Subcutaneous abdominal adipose tissue (tissue), 5 donors: ENCODE data around the gene ZIM2.

Experiments
- H3K27ac ChIP-seq: one replicate; pipeline ENCODE4 v1.7.0; 2013; ENCODE audit warnings: low read depth, mild to moderate bottlenecking, inconsistent platforms, low read length, moderate library complexity
- H3K27me3 ChIP-seq, 5 donors: one replicate each; pipeline ENCODE4 v1.7.0; 2013; ENCODE audit warnings: low read length in 5 of 5, inconsistent platforms in 1 of 5; ENCODE audit not compliant: control insufficient read depth in 5 of 5, insufficient read depth in 4 of 5
- H3K36me3 ChIP-seq, 5 donors: one replicate each; pipeline ENCODE4 v1.7.0; 2013; ENCODE audit warnings: low read length in 5 of 5; ENCODE audit not compliant: control insufficient read depth in 5 of 5, insufficient read depth in 5 of 5
- H3K4me1 ChIP-seq, 5 donors: one replicate each; pipeline ENCODE4 v1.7.0; 2013; ENCODE audit warnings: low read length in 5 of 5, mild to moderate bottlenecking in 3 of 5, moderate library complexity in 1 of 5; ENCODE audit not compliant: control insufficient read depth in 5 of 5, insufficient read depth in 5 of 5
- H3K4me3 ChIP-seq, 5 donors: one replicate each; pipeline ENCODE4 v1.7.0; 2013; ENCODE audit warnings: low read length in 5 of 5, low read depth in 1 of 5
- H3K9ac ChIP-seq, 5 donors: one replicate each; pipeline ENCODE4 v1.7.0; 2013; ENCODE audit warnings: low read length in 5 of 5, mild to moderate bottlenecking in 4 of 5, moderate library complexity in 3 of 5
- H3K9me3 ChIP-seq, 5 donors: one replicate each; pipeline ENCODE4 v1.7.0; 2013; ENCODE audit warnings: low read length in 5 of 5; ENCODE audit not compliant: control insufficient read depth in 5 of 5
- donor health status: healthy.
- donor health status: healthy.
- donor health status: healthy.
- donor health status: healthy.
- donor health status: healthy.

ZIM2 gene

DNA sequence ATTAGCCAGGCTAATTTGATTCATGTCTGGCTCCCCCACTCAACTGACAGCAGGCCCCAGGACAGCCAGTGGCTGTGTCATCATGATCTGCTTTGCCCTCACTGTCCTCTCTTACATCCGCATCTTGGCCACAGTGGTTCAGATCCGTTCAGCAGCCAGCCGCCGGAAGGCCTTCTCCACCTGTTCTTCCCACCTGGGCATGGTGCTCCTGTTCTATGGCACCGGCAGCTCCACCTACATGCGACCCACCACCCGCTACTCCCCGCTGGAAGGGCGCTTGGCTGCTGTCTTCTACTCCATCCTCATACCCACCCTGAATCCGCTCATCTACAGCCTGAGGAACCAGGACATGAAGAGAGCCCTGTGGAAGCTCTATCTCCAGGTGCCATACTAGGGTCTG lies 79.7 kb downstream of the ZIM2 start:
- Histone ChIP-seq H3K27me3 (no peaks in the 10 kb centered on the region), H3K4me3 (no peak overlapping the region), H3K27ac (no peak overlapping the region), H3K9me3 (peaks cover 0 to 21% (median 12%) of the 10 kb centered on the region in 5 donors), H3K9ac (no peak overlapping the region), H3K36me3 (no peaks in the 10 kb centered on the region), H3K4me1 (peaks cover 0 to 11% (median 11%) of the 10 kb centered on the region in 5 donors)

GRCh38 chr19:56759531-56759930 lies 81.0 kb downstream of the ZIM2 start:
- H3K27ac ChIP-seq = no peak overlapping the region

DNA sequence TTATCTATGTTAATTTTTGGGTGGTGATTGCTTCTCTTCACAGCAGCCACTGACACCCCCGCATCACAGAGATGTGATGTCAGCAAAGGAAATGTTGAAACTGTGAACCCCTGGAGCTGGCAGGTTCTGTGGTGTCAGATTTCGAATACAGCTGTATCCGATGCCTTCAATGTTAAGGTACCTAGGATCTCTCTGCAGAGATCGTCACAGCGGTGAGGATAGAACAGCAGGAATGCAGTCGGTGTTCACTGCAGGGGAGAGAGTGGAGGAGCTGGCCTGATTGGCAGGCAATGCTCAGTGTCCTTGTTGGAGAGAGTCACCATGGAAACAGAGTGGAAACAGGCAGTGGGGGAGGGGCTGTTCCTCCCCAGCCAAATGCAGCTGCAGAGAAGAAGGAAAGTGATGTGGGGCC lies 89.4 kb downstream of the ZIM2 start:
- Histone ChIP-seq H3K36me3 (no peaks in the 10 kb centered on the region), H3K9me3 (no peaks in the 10 kb centered on the region), H3K4me1 (peaks cover 0 to 4% (median 0%) of the 10 kb centered on the region in 5 donors), H3K27me3 (no peaks in the 10 kb centered on the region), H3K4me3 (no peak overlapping the region), H3K27ac (no peak overlapping the region), H3K9ac (no peak overlapping the region)

More at GRCh38 chr19:56759531-56759930, 81.0 kb downstream of the ZIM2 start:
- H3K4me1 ChIP-seq = no peaks in the 10 kb centered on the region
- H3K4me3 ChIP-seq = no peak overlapping the region
- no peak overlapping the region for H3K9ac ChIP-seq
- no peaks in the 10 kb centered on the region for H3K27me3 ChIP-seq
- peaks cover 0 to 14% (median 7%) of the 10 kb centered on the region in 5 donors for H3K9me3 ChIP-seq
- H3K36me3 ChIP-seq = no peaks in the 10 kb centered on the region

DNA sequence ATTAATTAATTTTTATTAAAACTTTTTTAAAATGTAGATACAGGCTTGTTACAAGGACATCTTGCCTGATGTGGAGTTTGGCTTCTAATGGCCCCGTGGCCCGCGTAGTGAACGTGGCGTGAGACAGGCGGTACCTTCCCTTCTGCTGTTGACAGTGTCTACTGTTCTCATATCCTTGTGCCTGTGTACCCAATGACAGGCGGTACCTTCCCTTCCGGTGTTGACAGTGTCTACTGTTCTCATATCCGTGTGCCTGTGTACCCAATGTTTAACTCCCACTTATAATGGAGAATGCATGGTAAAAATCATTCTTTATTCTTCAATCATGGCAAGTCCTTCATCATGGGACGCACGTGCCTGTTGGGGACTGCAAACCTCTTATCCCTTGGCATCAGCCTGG lies 89.9 kb downstream of the ZIM2 start:
- no peak overlapping the region for H3K27ac ChIP-seq
- no peak overlapping the region for H3K4me3 ChIP-seq
- H3K27me3 ChIP-seq = no peaks in the 10 kb centered on the region
- H3K36me3 ChIP-seq = no peaks in the 10 kb centered on the region
- H3K9me3 ChIP-seq = no peaks in the 10 kb centered on the region
- no peak overlapping the region for H3K9ac ChIP-seq
- peaks cover 0 to 4% (median 0%) of the 10 kb centered on the region in 5 donors for H3K4me1 ChIP-seq

DNA sequence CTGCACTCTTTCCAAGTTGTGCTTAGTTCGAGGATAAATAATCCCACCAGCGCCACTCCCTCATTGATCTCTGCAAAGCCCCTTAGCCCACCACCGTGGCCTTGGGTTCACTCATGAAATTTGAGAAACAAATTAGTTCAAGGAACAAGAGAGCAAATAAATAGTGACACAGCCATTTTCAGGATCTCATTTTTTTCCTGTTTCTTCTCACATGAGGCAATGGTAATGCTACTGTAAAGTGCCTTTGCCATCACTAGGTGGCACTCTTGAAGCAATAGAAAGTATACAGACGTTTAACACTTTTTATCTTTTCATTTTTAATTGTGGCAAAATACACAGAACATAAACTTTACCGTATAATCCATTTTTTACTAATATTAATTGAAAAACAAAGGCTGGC lies 92.1 kb downstream of the ZIM2 start:
- Histone ChIP-seq H3K9ac (no peak overlapping the region), H3K27me3 (no peaks in the 10 kb centered on the region), H3K4me1 (peaks cover 0 to 4% (median 0%) of the 10 kb centered on the region in 5 donors), H3K9me3 (no peaks in the 10 kb centered on the region), H3K27ac (no peak overlapping the region), H3K36me3 (no peaks in the 10 kb centered on the region), H3K4me3 (no peak overlapping the region)

GRCh38 chr19:56746367-56746766 lies 94.2 kb downstream of the ZIM2 start:
- Histone ChIP-seq H3K27ac (no peak overlapping the region), H3K9ac (no peak overlapping the region), H3K36me3 (no peaks in the 10 kb centered on the region), H3K9me3 (no peaks in the 10 kb centered on the region), H3K4me3 (no peak overlapping the region), H3K4me1 (peaks cover 0 to 4% (median 0%) of the 10 kb centered on the region in 5 donors), H3K27me3 (no peaks in the 10 kb centered on the region)

- Histone ChIP-seq H3K4me3 (no peak overlapping the region), H3K4me1 (peaks cover 0 to 2% (median 0%) of the 10 kb centered on the region in 5 donors), H3K27me3 (peaks cover 0 to 7% (median 0%) of the 10 kb centered on the region in 5 donors), H3K9me3 (peaks cover 0 to 10% (median 0%) of the 10 kb centered on the region in 5 donors), H3K36me3 (no peaks in the 10 kb centered on the region), H3K27ac (no peak overlapping the region), H3K9ac (no peak overlapping the region)
These were observed 100.0 kb downstream of the ZIM2 start for GRCh38 chr19:56740501-56740900.

DNA sequence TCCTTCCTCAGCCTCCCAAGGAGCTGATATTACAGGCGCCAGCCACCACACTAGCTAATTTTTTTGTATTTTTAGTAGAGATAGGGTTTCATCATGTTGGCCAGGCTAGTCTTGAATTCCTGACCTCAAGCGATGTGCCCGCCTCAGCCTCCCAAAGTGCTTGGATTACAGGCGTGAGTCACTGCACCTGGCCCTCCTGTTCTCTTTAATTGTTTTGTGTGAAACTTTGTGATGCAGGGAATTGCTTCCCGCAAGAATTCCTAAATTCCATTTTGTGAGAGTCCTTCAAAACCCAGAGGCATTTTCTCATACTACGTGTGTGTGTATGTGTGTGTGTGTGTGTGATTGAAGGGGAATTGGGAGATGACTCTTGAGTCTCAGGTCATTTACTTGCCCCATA lies 104.0 kb downstream of the ZIM2 start:
- no peak overlapping the region for H3K27ac ChIP-seq
- H3K9ac ChIP-seq = no peak overlapping the region
- peaks cover 0 to 2% (median 0%) of the 10 kb centered on the region in 5 donors for H3K4me1 ChIP-seq
- H3K27me3 ChIP-seq = peaks cover 0 to 7% (median 0%) of the 10 kb centered on the region in 5 donors
- no peaks in the 10 kb centered on the region for H3K36me3 ChIP-seq
- H3K9me3 ChIP-seq = peaks cover 0 to 14% (median 0%) of the 10 kb centered on the region in 5 donors
- H3K4me3 ChIP-seq = no peak overlapping the region

- no peak overlapping the region for H3K27ac ChIP-seq
These were observed 107.5 kb downstream of the ZIM2 start for GRCh38 chr19:56732976-56733375.

GRCh38 chr19:56727677-56728076 lies 112.8 kb downstream of the ZIM2 start:
- no peak overlapping the region for H3K27ac ChIP-seq
- H3K9ac ChIP-seq = no peak overlapping the region
- H3K4me3 ChIP-seq = no peak overlapping the region
- no peaks in the 10 kb centered on the region for H3K36me3 ChIP-seq
- peaks cover 0 to 3% (median 0%) of the 10 kb centered on the region in 5 donors for H3K9me3 ChIP-seq
- H3K27me3 ChIP-seq = no peaks in the 10 kb centered on the region
- H3K4me1 ChIP-seq = no peaks in the 10 kb centered on the region

More at GRCh38 chr19:56732976-56733375, 107.5 kb downstream of the ZIM2 start:
- Histone ChIP-seq H3K4me1 (peaks cover 0 to 2% (median 0%) of the 10 kb centered on the region in 5 donors), H3K4me3 (no peak overlapping the region), H3K36me3 (no peaks in the 10 kb centered on the region), H3K9me3 (peaks cover 0 to 17% (median 0%) of the 10 kb centered on the region in 5 donors), H3K27me3 (peaks cover 0 to 3% (median 0%) of the 10 kb centered on the region in 5 donors), H3K9ac (no peak overlapping the region)
